ENCODE data around the gene UNCX. TPM values are rescaled to one million over a fixed set of nuclear protein-coding genes. Genes with fewer than 3 reads are reported as not detected.

Gene UNCX
- total and polyA plus RNA-seq, 9 of the 15 experiments (the other 6 are each of a cell fraction or from before 2014, with no cell fraction given), result not detected

DNA sequence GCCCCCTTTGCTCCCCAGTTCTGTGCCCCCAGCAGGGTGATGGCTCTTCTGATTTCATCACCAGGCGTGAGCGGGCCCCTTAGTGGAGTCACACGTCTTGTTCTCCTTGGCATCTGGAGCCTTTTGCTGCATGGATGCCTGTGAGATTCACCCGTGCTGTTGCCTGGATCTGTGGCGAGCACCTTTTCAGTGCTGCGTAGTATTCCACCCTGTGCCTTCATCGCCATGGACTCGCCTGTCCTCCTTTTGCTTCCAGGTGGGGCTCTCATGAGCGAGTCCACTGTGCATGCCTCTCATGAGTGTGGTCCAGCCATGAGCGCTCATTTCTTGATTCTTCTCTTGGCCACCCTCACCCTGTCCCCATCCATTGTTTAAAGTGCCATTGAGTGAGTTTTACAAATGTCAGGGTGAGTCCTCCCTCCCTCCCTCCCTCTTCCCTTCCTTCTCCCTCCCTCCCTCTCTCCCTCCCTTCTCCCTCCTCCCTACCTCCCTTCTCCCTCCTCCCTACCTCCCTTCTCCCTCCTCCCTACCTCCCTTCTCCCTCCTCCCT is 44.0 kb downstream of the UNCX start (continued):
- TF ChIP-seq, protein P1, sequence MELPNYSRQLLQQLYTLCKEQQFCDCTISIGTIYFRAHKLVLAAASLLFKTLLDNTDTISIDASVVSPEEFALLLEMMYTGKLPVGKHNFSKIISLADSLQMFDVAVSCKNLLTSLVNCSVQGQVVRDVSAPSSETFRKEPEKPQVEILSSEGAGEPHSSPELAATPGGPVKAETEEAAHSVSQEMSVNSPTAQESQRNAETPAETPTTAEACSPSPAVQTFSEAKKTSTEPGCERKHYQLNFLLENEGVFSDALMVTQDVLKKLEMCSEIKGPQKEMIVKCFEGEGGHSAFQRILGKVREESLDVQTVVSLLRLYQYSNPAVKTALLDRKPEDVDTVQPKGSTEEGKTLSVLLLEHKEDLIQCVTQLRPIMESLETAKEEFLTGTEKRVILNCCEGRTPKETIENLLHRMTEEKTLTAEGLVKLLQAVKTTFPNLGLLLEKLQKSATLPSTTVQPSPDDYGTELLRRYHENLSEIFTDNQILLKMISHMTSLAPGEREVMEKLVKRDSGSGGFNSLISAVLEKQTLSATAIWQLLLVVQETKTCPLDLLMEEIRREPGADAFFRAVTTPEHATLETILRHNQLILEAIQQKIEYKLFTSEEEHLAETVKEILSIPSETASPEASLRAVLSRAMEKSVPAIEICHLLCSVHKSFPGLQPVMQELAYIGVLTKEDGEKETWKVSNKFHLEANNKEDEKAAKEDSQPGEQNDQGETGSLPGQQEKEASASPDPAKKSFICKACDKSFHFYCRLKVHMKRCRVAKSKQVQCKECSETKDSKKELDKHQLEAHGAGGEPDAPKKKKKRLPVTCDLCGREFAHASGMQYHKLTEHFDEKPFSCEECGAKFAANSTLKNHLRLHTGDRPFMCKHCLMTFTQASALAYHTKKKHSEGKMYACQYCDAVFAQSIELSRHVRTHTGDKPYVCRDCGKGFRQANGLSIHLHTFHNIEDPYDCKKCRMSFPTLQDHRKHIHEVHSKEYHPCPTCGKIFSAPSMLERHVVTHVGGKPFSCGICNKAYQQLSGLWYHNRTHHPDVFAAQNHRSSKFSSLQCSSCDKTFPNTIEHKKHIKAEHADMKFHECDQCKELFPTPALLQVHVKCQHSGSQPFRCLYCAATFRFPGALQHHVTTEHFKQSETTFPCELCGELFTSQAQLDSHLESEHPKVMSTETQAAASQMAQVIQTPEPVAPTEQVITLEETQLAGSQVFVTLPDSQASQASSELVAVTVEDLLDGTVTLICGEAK (IDR thresholded peaks at IDR 0.05), result no peak
- TF ChIP-seq, protein P1 (CRISPR knock-in tag; IDR thresholded peaks at IDR 0.05), result no peak
- TF ChIP-seq ZNF146 (CRISPR knock-in tag; IDR thresholded peaks at IDR 0.05; ENCODE audit: unreplicated experiment) (peak; percentile 95), ZNF41 (CRISPR knock-in tag; conservative IDR thresholded peaks at IDR 0.05) (no peak), ZNF263 (CRISPR knock-in tag; IDR thresholded peaks at IDR 0.05; ENCODE audit: borderline replicate concordance) (peak; percentile 93), MAFK (IDR thresholded peaks at IDR 0.05; ENCODE audit: low read length) (no peak), RBM25 (IDR thresholded peaks at IDR 0.05; ENCODE audit: low read depth, low read length, severe bottlenecking) (peak; percentile 30), ESRRA (IDR thresholded peaks at IDR 0.05; ENCODE audit: borderline replicate concordance, low read depth) (no peak), GATA2 (CRISPR knock-in tag; IDR thresholded peaks at IDR 0.05) (no peak)
- TF ChIP-seq, protein P2, sequence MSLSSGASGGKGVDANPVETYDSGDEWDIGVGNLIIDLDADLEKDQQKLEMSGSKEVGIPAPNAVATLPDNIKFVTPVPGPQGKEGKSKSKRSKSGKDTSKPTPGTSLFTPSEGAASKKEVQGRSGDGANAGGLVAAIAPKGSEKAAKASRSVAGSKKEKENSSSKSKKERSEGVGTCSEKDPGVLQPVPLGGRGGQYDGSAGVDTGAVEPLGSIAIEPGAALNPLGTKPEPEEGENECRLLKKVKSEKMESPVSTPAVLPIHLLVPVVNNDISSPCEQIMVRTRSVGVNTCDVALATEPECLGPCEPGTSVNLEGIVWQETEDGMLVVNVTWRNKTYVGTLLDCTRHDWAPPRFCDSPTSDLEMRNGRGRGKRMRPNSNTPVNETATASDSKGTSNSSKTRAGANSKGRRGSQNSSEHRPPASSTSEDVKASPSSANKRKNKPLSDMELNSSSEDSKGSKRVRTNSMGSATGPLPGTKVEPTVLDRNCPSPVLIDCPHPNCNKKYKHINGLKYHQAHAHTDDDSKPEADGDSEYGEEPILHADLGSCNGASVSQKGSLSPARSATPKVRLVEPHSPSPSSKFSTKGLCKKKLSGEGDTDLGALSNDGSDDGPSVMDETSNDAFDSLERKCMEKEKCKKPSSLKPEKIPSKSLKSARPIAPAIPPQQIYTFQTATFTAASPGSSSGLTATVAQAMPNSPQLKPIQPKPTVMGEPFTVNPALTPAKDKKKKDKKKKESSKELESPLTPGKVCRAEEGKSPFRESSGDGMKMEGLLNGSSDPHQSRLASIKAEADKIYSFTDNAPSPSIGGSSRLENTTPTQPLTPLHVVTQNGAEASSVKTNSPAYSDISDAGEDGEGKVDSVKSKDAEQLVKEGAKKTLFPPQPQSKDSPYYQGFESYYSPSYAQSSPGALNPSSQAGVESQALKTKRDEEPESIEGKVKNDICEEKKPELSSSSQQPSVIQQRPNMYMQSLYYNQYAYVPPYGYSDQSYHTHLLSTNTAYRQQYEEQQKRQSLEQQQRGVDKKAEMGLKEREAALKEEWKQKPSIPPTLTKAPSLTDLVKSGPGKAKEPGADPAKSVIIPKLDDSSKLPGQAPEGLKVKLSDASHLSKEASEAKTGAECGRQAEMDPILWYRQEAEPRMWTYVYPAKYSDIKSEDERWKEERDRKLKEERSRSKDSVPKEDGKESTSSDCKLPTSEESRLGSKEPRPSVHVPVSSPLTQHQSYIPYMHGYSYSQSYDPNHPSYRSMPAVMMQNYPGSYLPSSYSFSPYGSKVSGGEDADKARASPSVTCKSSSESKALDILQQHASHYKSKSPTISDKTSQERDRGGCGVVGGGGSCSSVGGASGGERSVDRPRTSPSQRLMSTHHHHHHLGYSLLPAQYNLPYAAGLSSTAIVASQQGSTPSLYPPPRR (CRISPR knock-in tag; IDR thresholded peaks at IDR 0.05; ENCODE audit: borderline replicate concordance), result no peak
